Loucy (cell line): ENCODE measurements around the gene DNAJC11.

Source experiments
- EZH2phosphoT487 ChIP-seq: fragments of 200-600 bp; IDR thresholded peaks from 2 replicates; pipeline ENCODE4 v1.6.1; 2018; ENCODE audit warnings: antibody characterized with exemption, mild to moderate bottlenecking, moderate library complexity, borderline replicate concordance
- TF ChIP-seq, protein P1 (sequence below): fragments of 200-600 bp; sonication (generic); conservative IDR thresholded peaks from 2 replicates; pipeline ENCODE4 v1.5.1; 2014; ENCODE audit warnings: mild to moderate bottlenecking, antibody characterized with exemption, low read length

DNA sequence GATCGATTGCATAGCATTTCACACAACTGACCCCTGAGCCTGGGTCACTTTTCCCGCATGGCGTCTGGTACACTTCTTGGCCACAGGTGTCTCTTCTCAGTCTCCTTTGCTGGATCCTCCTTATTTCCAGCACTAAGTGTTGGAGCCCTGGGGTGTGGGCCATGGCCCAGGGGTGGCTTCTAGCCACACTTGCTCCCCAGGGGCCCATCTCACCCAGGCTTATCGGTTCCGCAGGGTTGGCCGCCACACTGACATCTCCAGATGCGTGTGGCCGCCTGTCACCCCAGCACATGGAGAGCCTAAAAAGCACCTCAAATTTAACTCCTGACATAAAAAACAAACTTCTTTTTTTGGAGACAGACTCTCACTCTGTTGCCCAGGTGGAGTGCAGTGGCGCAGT is 74.6 kb downstream of the DNAJC11 start:
- TF ChIP-seq, protein P1, sequence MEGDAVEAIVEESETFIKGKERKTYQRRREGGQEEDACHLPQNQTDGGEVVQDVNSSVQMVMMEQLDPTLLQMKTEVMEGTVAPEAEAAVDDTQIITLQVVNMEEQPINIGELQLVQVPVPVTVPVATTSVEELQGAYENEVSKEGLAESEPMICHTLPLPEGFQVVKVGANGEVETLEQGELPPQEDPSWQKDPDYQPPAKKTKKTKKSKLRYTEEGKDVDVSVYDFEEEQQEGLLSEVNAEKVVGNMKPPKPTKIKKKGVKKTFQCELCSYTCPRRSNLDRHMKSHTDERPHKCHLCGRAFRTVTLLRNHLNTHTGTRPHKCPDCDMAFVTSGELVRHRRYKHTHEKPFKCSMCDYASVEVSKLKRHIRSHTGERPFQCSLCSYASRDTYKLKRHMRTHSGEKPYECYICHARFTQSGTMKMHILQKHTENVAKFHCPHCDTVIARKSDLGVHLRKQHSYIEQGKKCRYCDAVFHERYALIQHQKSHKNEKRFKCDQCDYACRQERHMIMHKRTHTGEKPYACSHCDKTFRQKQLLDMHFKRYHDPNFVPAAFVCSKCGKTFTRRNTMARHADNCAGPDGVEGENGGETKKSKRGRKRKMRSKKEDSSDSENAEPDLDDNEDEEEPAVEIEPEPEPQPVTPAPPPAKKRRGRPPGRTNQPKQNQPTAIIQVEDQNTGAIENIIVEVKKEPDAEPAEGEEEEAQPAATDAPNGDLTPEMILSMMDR, result no peak
- no peak for TF ChIP-seq EZH2phosphoT487
